Panc1 (cell line): ENCODE data around the gene RASD1. TPM values are rescaled to one million over a fixed set of nuclear protein-coding genes. Genes with fewer than 3 reads are reported as not detected.

Source experiments
- ATAC-seq: fragments of 200-7000 bp; cut with Tn5 transposase; 2 replicates; pipeline ENCODE4 v1.9.1; 2020; ENCODE audit warnings: mild to moderate bottlenecking, moderate library complexity
- BruUV-seq: library from RNA; stranded (reverse); fragments of 400-500 nt; replicated peaks from 2 replicates; lab custom pipeline; 2021; lab: Mats Ljungman, UMichigan
- CTCF ChIA-PET: fragments of 300-600 bp; sonication (Branson Sonifier 250); formaldehyde crosslinking; loops from one replicate; lab custom pipeline; 2022; ENCODE audit warnings: antibody characterized with exemption; lab: Charles Lee
- POLR2A ChIA-PET: fragments of 300-600 bp; sonication (Branson Sonifier 250); formaldehyde crosslinking; loops from one replicate; lab custom pipeline; 2022; ENCODE audit warnings: antibody characterized with exemption; lab: Charles Lee
- DNase-seq: peaks from one replicate; pipeline ENCODE4 v3.0.0-alpha.2; 2010; ENCODE audit warnings: low read depth, low spot score
- H3K27ac ChIP-seq: 2 replicates; pipeline ENCODE4 v1.5.1; 2011; ENCODE audit warnings: mild to moderate bottlenecking, low read length, inconsistent platforms
- H3K27me3 ChIP-seq: fragments of 200-500 bp; sonication (Bioruptor generic); 2 replicates; pipeline ENCODE4 v1.6.0; 2014; ENCODE audit warnings: low read length, inconsistent platforms; ENCODE audit not compliant: control insufficient read depth, insufficient read depth
- H3K36me3 ChIP-seq: fragments of 200-500 bp; sonication (Bioruptor generic); 2 replicates; pipeline ENCODE4 v1.5.1; 2014; ENCODE audit warnings: inconsistent platforms, mild to moderate bottlenecking, low read length, moderate library complexity; ENCODE audit not compliant: control insufficient read depth, insufficient read depth
- H3K4me1 ChIP-seq: 2 replicates; pipeline ENCODE4 v1.5.1; 2011; ENCODE audit warnings: inconsistent platforms, mild to moderate bottlenecking, low read length, moderate library complexity; ENCODE audit not compliant: control insufficient read depth, insufficient read depth
- H3K4me3 ChIP-seq, 2 experiments: 2 replicates each; pipeline ENCODE4 v1.5.1; 2011 to 2012; ENCODE audit warnings: low read depth in 2 of 2, low read length in 2 of 2, mild to moderate bottlenecking in 2 of 2, inconsistent platforms in 1 of 2, moderate library complexity in 1 of 2
- H3K9me3 ChIP-seq: fragments of 200-500 bp; sonication (Bioruptor generic); 2 replicates; pipeline ENCODE4 v1.5.1; 2014; ENCODE audit warnings: low read depth, mild to moderate bottlenecking, inconsistent platforms, low read length, moderate library complexity; ENCODE audit not compliant: control insufficient read depth, insufficient read depth
- CTCF ChIP-seq: fragments of 450-650 bp; IDR thresholded peaks from 2 replicates; pipeline ENCODE4 v1.5.1; 2017; ENCODE audit warnings: mild to moderate bottlenecking
- POLR2AphosphoS5 ChIP-seq: IDR thresholded peaks from 2 replicates; pipeline ENCODE4 v1.6.1; 2012; ENCODE audit warnings: mild to moderate bottlenecking, low read depth, low read length, moderate library complexity
- SIN3A ChIP-seq: IDR thresholded peaks from 2 replicates; pipeline ENCODE4 v1.6.1; 2012; ENCODE audit warnings: low read depth, mild to moderate bottlenecking, low read length, moderate library complexity, borderline replicate concordance; ENCODE audit not compliant: insufficient read depth
- TCF7L2 ChIP-seq: IDR thresholded peaks from 2 replicates; pipeline ENCODE4 v1.6.1; 2011; ENCODE audit warnings: mild to moderate bottlenecking, low read depth, low read length, inconsistent platforms
- in situ Hi-C: cut with HindIII; loops from 2 replicates; pipeline ENCODE4 v1.10.0; 2016; ENCODE audit warnings: low sequenced_read_pairs, low pct_unique_long_range_greater_than_20kb
- intact Hi-C: fragments of 100-400 bp; cut with micrococcal nuclease; formaldehyde crosslinking; loops from one replicate; pipeline ENCODE4 v1.10.0; 2022; ENCODE audit not compliant: unreplicated experiment
- total RNA-seq: library from RNA; stranded (reverse); gene quantifications from one replicate; pipeline ENCODE4 v1.2.1, GENCODE V29; 2021; ENCODE audit not compliant: unreplicated experiment
- TF ChIP-seq, protein P1 (sequence below), 2 experiments: IDR thresholded peaks; 2 replicates each; pipeline ENCODE4 v1.6.1; 2011 to 2012; ENCODE audit warnings: low read depth in 2 of 2, control low read depth in 1 of 2, low read length in 1 of 2, mild to moderate bottlenecking in 1 of 2, moderate library complexity in 1 of 2; ENCODE audit not compliant: insufficient read depth in 1 of 2

RASD1 gene
- total RNA-seq, 1 experiment from 2014 or later = 1.7 TPM

- intact Hi-C loops (loop anchor here (5.0 kb wide), 2 partner anchors 69 to 144 kb away; no protein-coding TSS in a partner anchor), in situ Hi-C loops (no loop called here)
- Histone ChIP-seq H3K4me3 (no peak overlapping the region), H3K27ac (no peak overlapping the region), H3K9me3 (no peaks in the 10 kb centered on the region), H3K27me3 (no peaks in the 10 kb centered on the region), H3K4me1 (peaks cover 3% of the 10 kb centered on the region), H3K36me3 (no peaks in the 10 kb centered on the region)
- DNase-seq (no peak), ATAC-seq (no peak)
- CTCF ChIA-PET = no interaction called here
- no peak for TF ChIP-seq POLR2AphosphoS5
- no peak for TF ChIP-seq SIN3A
- TF ChIP-seq CTCF = no peak
- TF ChIP-seq, protein P1, sequence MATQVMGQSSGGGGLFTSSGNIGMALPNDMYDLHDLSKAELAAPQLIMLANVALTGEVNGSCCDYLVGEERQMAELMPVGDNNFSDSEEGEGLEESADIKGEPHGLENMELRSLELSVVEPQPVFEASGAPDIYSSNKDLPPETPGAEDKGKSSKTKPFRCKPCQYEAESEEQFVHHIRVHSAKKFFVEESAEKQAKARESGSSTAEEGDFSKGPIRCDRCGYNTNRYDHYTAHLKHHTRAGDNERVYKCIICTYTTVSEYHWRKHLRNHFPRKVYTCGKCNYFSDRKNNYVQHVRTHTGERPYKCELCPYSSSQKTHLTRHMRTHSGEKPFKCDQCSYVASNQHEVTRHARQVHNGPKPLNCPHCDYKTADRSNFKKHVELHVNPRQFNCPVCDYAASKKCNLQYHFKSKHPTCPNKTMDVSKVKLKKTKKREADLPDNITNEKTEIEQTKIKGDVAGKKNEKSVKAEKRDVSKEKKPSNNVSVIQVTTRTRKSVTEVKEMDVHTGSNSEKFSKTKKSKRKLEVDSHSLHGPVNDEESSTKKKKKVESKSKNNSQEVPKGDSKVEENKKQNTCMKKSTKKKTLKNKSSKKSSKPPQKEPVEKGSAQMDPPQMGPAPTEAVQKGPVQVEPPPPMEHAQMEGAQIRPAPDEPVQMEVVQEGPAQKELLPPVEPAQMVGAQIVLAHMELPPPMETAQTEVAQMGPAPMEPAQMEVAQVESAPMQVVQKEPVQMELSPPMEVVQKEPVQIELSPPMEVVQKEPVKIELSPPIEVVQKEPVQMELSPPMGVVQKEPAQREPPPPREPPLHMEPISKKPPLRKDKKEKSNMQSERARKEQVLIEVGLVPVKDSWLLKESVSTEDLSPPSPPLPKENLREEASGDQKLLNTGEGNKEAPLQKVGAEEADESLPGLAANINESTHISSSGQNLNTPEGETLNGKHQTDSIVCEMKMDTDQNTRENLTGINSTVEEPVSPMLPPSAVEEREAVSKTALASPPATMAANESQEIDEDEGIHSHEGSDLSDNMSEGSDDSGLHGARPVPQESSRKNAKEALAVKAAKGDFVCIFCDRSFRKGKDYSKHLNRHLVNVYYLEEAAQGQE (IDR thresholded peaks at IDR 0.05; ENCODE audit: insufficient read depth in 1 of 2, low read depth in 2 of 2, low read length in 1 of 2) = no peak
- no peak for TF ChIP-seq TCF7L2
- no TSS peak for BruUV-seq
- POLR2A ChIA-PET = no interaction called here
Observed at GRCh38 chr17:17498606-17499301, 2.6 kb upstream of the RASD1 start.

DNA sequence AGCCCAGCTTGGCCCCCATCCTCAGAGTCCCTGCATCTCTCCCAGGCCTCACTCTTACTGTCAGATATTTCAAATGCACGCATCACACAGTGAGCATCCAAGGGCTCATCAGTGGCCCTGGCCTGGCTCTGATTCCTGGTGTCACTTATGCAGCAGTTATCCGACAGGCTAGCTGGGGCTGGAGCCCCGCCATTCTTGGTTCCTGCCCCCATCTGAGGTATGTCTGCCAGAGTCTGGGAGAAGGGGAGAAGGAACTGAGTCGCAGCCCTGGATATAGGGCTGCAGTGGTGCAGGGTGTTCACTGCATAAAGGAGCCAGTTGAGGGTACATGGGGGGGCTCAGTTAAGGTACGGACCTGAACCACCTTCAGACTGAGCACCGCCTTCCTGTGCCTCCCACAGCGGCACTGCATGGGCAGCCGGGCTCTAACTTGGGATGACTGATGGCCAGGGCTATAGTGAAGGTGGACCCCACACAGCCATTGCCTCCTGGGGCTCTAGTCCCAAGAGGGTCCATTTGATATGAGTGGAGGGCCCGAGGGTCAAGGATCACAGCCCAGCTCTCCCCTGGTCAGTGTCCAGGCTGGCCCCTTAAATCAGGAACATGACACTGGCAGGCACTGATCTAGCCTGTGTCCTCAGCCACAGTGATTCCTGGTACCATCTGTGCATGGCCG is 1.8 kb upstream of the RASD1 start:
- BruUV-seq = no TSS peak
- ATAC-seq (no peak), DNase-seq (no peak)
- TF ChIP-seq, protein P1 (IDR thresholded peaks at IDR 0.05; ENCODE audit: insufficient read depth in 1 of 2, low read depth in 2 of 2, low read length in 1 of 2) = no peak
- TF ChIP-seq SIN3A (no peak), POLR2AphosphoS5 (no peak), TCF7L2 (no peak), CTCF (no peak)
- Histone ChIP-seq H3K4me3 (no peak overlapping the region), H3K27ac (no peak overlapping the region), H3K27me3 (no peaks in the 10 kb centered on the region), H3K4me1 (peaks cover 3% of the 10 kb centered on the region), H3K36me3 (no peaks in the 10 kb centered on the region), H3K9me3 (no peaks in the 10 kb centered on the region)
- intact Hi-C loops (loop anchor here (2.0 to 5.0 kb wide), 3 partner anchors 69 to 144 kb away; no protein-coding TSS in a partner anchor), in situ Hi-C loops (no loop called here)
- POLR2A ChIA-PET = interaction anchor here (0.6 kb wide), 1 partner anchor 26 kb away, joined by 6 read pairs; no protein-coding TSS in a partner anchor
- CTCF ChIA-PET = interaction anchor here (1.1 to 2.1 kb wide), 5 partner anchors 70 to 183 kb away, joined by 3 to 12 read pairs (median 7); no protein-coding TSS in a partner anchor
